NCI-H2227 (cell line): ENCODE results near the gene CENPU.
"Not testable (repeated sequence)": the region's sequence is repeated elsewhere in the genome, so short reads cannot be mapped to it uniquely, and the experiment has no call there.

Experiments
- DNase-seq: peaks from one replicate; lab custom pipeline; 2025; ENCODE audit not compliant: unreplicated experiment; lab: John Stamatoyannopoulos, UW

Gene CENPU, protein sequence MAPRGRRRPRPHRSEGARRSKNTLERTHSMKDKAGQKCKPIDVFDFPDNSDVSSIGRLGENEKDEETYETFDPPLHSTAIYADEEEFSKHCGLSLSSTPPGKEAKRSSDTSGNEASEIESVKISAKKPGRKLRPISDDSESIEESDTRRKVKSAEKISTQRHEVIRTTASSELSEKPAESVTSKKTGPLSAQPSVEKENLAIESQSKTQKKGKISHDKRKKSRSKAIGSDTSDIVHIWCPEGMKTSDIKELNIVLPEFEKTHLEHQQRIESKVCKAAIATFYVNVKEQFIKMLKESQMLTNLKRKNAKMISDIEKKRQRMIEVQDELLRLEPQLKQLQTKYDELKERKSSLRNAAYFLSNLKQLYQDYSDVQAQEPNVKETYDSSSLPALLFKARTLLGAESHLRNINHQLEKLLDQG

DNA sequence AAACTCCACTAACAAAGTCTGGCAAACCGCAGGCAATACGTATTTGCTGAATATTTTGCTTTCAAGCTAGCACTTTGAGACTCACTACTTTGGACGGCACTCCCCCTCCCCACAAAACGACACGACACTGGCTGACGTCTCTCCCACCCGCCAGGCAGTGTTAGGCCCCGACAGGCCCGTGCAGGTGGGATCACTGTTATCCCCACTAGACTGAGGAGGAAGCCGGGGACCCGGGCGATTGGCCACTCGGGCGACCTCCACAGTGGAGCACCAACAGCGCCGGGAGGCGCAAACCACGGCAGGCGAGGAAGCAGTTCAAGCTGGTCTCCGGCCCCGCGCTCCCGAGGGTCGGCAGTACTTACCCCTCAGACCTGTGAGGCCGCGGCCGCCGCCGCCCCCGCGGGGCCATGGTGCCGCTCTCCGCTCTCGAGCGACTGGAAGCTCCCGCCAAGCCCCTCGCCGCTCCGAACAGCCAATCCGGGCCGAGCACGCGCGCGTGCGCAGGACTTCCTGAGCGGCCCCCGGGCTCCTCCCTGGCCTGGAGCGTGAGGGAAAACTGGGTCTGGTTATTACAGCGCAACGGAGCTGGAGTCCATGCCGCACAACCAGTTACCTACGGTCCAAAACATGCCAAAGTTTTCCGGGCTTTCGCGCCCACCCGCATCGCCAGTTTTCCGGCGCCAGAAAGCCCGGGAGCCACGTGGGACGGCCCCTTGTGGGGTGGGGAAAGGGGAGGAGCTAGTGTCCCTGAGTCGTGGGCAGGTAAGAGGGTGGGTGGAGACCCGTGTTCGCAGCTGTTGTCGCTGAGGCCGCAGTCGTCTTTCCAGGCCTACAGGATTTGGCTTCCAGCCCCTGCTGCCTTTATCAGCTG, at the start of gene CENPU:
CENPU (minus strand) TSS at position 443 of the 871 bp plus-strand sequence; CDS start at position 409, 34 bp downstream.
- DNase-seq: peak; percentile 98

DNA sequence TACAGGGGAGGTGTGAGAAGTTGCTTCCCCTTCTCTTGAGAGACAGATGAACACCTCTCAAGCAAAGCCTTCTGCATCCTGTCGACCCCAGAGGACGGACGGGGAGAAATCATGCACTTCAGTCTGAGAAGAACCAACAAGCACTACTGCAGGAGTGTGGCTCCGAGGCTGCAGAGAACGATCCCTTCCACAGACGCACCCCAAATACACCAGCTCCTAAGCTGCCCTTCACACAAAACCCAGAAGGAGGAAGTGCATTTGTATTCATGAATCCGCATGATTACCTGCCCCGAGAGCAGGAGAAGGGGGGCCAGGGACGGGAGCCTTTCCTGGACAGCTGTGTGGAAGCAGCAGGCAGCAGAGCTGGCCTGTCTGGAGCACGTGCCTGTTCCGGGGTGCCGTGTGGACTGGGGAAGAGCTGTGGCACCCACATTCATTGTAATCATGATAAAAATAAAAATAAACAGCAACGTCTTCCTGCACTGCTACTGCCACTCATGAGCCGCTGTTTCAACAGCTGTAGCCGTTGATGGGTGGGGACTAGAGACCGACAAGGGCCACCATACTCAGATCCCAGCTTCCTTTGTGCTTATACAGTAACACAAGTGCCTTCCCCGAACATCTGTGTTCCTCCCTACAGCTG, 49.0 kb upstream of the CENPU start:
- no peak for DNase-seq

DNA sequence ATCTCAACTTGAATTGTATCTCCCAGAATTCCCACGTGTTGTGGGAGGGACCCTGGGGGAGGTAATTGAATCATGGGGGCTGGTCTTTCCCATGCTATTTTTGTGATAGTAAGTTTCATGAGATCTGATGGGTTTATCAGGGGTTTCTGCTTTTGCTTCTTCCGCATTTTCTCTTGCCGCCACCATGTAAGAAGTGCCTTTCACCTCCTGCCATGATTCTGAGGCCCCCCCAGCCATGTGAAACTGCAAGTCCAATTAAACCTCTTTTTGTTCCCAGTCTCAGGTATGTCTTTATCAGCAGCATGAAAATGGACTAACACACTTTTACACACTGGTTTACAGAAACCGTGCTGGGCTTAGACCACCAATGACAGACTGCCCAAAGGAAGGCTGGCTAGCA, 45.3 kb upstream of the CENPU start:
- DNase-seq: not testable (repeated sequence)

DNA sequence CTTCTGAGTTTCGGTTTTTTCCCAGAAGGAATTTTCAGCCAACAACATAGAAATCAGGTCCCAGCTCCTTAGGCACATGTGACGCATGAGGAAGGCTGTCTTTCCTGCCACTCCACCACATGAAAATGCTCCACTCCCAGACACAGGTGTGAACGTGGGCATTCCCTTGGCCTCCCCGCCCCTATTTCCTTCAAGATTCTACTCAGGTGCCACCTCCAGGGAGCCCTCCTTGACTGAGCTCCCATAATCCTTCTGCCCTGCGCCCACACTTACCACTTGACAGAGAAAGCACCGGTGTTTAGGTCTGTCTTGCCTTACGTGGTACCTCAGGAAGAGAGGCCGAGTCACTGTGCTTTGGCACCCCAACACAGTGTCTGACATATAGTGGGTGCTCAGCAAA, 44.4 kb upstream of the CENPU start:
- no peak for DNase-seq

GRCh38 chr4:184776821-184777220, 42.9 kb upstream of the CENPU start:
- DNase-seq: no peak

- no peak for DNase-seq
Measured at GRCh38 chr4:184775854-184776555, 42.1 kb upstream of the CENPU start.

- DNase-seq: no peak
Measured at GRCh38 chr4:184774152-184774551, 40.3 kb upstream of the CENPU start.

DNA sequence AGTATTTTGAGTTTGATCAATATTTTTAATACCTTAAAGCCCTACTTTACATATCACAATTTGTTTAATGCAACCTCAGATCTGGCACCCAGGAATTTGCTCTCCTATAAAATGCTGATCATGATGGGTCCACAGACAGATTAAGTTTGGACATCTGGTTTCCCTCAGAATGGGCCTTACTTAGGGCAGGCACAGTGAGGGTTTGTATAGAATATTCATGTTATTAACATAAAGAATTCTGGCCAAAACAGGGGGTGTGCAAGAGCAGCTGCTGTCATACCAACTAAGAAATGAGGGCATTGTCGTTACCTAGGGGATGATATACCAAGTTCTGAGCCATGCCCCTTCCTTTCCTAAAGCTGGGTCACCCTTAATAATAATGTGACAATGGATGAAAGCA, 37.5 kb upstream of the CENPU start:
- no peak for DNase-seq

DNA sequence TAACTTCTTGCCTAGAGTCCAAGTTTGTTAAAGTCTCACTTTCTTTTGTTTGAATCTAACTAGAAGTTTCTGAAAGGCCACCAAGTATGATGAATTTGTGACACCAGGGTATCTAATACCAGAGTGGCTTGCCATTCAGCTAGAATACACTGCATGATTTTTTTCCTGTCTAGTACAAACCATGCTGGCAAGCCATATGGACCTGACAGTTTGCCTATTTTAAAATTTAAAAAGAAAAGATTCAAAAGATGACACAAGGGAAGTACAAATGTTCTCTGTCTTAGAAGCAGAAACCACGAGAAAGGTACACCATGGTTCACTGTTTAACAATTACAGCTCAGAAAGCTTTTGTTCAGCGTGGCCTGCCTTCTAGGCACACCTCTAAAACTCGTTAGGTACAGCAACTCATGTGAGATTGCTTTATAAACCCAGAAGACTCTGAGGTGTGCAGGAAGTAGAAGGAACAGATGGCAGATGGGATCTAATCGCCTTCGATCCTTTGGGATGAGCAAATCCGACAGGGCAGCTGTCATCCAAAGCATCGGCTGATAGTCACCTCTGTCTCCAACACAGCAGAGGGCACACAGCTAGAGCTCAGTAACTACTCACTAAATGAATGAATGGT, 35.4 kb upstream of the CENPU start:
- DNase-seq: no peak

DNA sequence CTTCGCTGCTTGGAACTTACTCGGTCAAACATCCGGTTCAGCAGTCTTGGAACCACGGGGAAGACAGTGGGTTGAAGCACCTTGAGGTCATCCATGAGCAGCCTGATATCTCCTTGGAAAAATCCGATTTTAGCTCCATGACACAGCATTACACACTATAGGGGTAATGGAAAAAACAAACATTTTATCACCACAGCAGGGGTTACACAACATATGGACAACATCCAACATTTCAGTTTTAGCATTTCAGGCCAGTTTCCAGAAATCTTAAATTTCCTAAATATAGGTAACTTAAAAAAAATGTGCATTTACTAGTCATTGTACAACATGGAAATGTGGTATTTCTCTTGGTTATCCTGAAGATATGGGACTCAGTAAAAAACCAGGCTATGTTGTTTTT, 34.4 kb upstream of the CENPU start:
- no peak for DNase-seq

DNA sequence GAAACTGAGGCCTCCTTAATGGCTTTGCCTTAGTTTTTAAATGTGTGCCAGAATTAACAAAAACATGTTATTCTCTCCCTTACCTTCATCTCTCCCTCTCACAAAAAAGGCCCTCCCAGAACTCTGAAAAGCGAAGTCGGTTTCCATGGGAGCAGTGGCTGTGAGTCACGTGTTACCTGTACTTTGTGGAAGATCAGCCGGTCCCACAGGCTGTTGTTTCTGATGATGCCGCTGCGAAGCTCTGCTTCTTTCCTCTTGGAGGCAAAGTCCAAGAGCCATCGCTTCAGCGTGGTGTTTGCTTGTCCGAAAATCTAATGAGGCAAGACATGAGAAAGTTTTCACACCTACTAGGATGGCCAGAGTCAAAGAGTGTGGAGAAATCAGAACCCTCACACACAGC, 32.5 kb upstream of the CENPU start:
- no peak for DNase-seq

GRCh38 chr4:184765473-184766340, 31.8 kb upstream of the CENPU start:
- no peak for DNase-seq

DNA sequence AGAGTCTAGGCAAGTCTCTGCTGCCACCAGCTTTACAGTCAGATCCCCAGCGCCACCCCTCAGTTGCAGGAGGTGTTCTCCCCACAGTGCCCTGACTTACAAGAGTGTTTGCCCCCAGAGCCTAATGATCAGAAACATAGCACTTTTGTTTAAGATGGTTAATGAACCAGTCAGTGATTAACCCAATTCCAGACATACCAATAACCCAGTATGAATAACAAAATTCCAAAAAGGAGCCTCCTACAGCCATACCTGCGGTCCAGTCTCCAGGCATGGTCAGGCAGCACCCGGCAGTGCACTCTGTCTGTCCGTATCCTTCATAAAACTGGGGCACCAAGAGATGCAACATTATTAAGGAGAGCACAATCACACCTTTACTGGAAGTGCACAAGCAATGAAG, 30.7 kb upstream of the CENPU start:
- DNase-seq: no peak

- no peak for DNase-seq
Measured at GRCh38 chr4:184763150-184763780, 29.4 kb upstream of the CENPU start.

- no peak for DNase-seq
Measured at GRCh38 chr4:184762100-184762499, 28.2 kb upstream of the CENPU start.

GRCh38 chr4:184760681-184761080, 26.8 kb upstream of the CENPU start:
- DNase-seq: no peak

- DNase-seq: no peak
Measured at GRCh38 chr4:184757810-184758209, 23.9 kb upstream of the CENPU start.

DNA sequence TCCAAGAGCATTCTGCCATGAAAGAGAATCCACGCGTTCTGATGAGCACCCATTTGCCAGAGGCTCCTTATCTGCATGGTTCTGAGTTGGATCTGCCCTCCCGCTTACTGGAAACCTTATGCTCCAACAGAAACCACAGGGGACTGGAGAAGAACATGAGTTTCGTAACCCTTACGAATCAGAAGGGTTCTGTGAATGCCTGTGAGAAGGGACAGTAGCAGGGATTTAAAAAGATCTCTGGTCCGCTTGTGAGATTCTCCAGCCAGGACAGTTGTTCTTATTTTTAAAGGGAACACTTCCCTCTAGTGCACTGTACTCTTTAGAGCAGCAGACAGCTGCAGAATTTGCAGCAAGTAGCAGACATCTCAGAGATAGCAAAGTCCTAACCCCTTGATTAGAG, 22.5 kb upstream of the CENPU start:
- no peak for DNase-seq

GRCh38 chr4:184755278-184755677, 21.4 kb upstream of the CENPU start:
- no peak for DNase-seq
